ENCODE results near the gene OSBPL7. TPM values are rescaled to one million over a fixed set of nuclear protein-coding genes. Genes with fewer than 3 reads are reported as not detected.

The OSBPL7 gene
- total and polyA plus RNA-seq, 8 donors, result 14.3 to 36.4 (median 19.0) TPM

DNA sequence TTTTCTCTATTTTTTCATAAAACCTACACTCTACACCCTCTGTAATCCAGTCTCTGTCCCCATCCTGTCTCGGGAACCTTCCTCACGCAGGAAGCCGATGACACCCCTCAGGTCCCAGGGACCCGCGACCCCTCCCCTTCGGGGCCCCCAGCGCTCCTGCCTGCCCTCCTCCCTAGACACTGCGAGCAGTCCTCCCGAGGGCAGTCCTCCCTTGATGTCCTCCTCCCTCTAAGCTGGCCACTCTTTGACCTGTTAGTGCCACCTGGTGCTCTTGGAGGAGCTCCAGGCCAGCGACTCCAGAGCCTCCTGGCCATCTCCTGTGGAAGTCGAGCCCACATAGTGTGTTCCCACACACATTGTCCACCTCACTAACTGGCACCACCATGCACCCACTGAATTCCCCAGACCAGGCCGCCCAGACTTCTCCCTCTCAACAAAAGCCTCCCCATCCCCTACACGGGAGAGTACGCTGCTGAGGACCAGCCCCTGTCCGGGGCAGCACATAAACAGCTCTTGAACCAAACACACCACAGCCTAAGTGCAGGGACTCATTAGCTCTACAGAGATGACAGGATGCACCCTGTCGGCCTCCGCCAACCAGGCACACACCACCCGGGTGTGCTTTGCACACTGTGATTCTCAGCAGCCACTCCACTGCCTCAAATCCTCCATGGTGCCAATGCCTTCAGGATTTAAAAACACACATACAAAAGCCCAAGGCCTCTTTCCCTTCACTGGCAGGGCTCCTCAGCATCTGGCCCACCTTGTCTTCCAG lies 9.3 kb downstream of the OSBPL7 start:
- Histone ChIP-seq H3K4me3 (no peak overlapping the region), H3K9me3 (no peaks in the 10 kb centered on the region), H3K4me1 (peaks cover 0 to 10% of the 10 kb centered on the region in 2 donors), H3K27ac (no peak overlapping the region), H3K27me3 (no peaks in the 10 kb centered on the region), H3K36me3 (peaks cover 0 to 92% of the 10 kb centered on the region in 2 donors)
- ATAC-seq (no peak), DNase-seq (no peak)
- TF ChIP-seq, protein P1, sequence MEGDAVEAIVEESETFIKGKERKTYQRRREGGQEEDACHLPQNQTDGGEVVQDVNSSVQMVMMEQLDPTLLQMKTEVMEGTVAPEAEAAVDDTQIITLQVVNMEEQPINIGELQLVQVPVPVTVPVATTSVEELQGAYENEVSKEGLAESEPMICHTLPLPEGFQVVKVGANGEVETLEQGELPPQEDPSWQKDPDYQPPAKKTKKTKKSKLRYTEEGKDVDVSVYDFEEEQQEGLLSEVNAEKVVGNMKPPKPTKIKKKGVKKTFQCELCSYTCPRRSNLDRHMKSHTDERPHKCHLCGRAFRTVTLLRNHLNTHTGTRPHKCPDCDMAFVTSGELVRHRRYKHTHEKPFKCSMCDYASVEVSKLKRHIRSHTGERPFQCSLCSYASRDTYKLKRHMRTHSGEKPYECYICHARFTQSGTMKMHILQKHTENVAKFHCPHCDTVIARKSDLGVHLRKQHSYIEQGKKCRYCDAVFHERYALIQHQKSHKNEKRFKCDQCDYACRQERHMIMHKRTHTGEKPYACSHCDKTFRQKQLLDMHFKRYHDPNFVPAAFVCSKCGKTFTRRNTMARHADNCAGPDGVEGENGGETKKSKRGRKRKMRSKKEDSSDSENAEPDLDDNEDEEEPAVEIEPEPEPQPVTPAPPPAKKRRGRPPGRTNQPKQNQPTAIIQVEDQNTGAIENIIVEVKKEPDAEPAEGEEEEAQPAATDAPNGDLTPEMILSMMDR (IDR thresholded peaks at IDR 0.05), result no peak
- intact Hi-C loops (cut with DNase I), result no loop called here

GRCh38 chr17:47811709-47812108 lies 9.9 kb downstream of the OSBPL7 start:
- H3K36me3 ChIP-seq, result peaks cover 0 to 92% of the 10 kb centered on the region in 2 donors
- intact Hi-C loops (cut with DNase I), result no loop called here

DNA sequence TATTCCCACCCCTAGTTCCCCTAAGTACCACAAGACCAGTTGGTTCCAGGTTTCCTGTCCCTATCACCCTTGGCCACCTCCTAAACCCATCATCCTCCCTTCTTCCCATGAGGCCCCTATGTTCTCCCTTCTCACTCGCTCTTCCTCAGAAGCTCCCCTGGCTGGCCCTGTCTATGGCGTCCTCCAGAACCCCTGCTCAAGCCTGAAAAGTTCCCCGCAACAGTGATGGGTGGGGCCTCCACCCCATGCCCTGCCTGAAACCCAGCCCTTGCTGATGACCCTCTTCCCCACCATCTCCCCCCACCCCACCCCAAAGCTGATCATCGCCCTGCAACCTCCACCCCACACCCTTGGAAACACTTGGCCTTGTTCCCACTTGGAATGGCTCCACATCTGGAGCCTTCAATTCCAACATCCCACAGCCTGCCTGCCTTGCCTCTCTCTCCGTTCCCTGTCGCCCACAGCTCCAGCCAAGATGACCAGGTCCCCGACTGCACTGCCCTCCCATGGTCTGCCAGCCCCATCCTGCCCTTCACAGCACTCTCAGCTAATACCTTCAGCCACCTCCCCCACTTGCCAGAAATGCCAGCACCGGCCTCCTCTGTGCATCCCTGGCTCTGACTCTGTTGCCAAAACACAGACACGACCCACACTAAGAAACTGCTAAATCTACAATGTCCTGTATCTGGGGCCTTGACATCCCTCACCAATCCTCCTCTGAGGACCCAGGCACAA lies 10.5 kb downstream of the OSBPL7 start:
- intact Hi-C loops (cut with DNase I), result no loop called here
- H3K27ac ChIP-seq, result peak overlapping the region in 1 of 2 donors; percentile 26
- TF ChIP-seq, protein P1 (IDR thresholded peaks at IDR 0.05), result no peak

More at GRCh38 chr17:47811709-47812108, 9.9 kb downstream of the OSBPL7 start:
- TF ChIP-seq, protein P1 (IDR thresholded peaks at IDR 0.05), result no peak
- no peak overlapping the region for H3K4me3 ChIP-seq
- H3K27ac ChIP-seq, result no peak overlapping the region
- ATAC-seq (no peak), DNase-seq (no peak)
- no peaks in the 10 kb centered on the region for H3K27me3 ChIP-seq
- H3K4me1 ChIP-seq, result peaks cover 0 to 10% of the 10 kb centered on the region in 2 donors
- H3K9me3 ChIP-seq, result no peaks in the 10 kb centered on the region

DNA sequence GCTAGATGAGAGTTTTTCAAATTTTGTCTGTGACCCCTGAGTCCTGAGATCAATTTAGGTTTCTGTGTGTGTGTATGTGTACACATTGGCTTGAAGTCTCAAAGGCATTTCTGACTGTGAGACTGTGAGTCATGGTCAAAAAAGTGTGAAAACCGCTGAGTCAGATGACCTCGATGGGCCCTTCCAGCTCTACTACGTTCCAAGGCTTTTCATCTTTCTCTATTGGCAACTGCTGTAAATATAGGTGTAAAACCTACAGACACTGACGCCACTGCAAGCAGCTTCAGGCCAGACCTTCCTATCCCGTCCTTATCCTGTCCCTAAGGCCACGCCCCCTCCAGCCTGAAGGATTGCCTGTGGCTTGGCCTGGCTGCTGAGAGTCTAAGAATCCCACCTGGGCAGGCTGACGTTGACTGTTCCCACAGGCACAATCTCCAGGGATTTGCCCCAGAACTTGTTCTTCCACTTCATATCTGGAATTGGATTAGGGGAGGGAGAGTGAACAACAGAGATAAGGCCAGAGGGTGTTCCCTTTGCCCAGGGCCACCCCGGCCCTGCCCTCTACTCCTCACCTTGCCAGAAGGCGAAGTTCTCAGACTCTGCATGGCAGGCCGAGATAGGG lies 11.3 kb downstream of the OSBPL7 start:
- Histone ChIP-seq H3K27me3 (no peaks in the 10 kb centered on the region), H3K4me1 (peaks cover 0 to 10% of the 10 kb centered on the region in 2 donors), H3K27ac (peak overlapping the region; percentile 26 to 43), H3K4me3 (no peak overlapping the region), H3K9me3 (no peaks in the 10 kb centered on the region), H3K36me3 (peaks cover 0 to 80% of the 10 kb centered on the region in 2 donors)
- intact Hi-C loops (cut with DNase I), result no loop called here
- TF ChIP-seq, protein P1 (IDR thresholded peaks at IDR 0.05), result no peak
- DNase-seq (peak in 3 of 4 donors; percentile 24 to 82 (median 76)), ATAC-seq (peak; percentile 83)

More for the DNA sequence above, 10.5 kb downstream of the OSBPL7 start:
- H3K4me1 ChIP-seq, result peaks cover 0 to 10% of the 10 kb centered on the region in 2 donors
- no peaks in the 10 kb centered on the region for H3K27me3 ChIP-seq
- no peak overlapping the region for H3K4me3 ChIP-seq
- no peak for DNase-seq
- ATAC-seq, result no peak
- peaks cover 0 to 87% of the 10 kb centered on the region in 2 donors for H3K36me3 ChIP-seq
- H3K9me3 ChIP-seq, result no peaks in the 10 kb centered on the region
